ENCODE data around the gene PLEKHH3.

- no peak for TF ChIP-seq CTCF (IDR thresholded peaks at IDR 0.05)
- TF ChIP-seq POLR2A (IDR thresholded peaks at IDR 0.05) = no peak
These were observed 3.6 kb upstream of the PLEKHH3 start for GRCh38 chr17:42680331-42680808.

Data from body of pancreas (tissue), 4 donors.